Measurements from ENCODE around the gene ANKS1B. TPM values are rescaled to one million over a fixed set of nuclear protein-coding genes. Genes with fewer than 3 reads are reported as not detected.

The ANKS1B gene
- total and polyA plus RNA-seq, 11 donors: 0.62 to 5.8 (median 1.8) TPM

DNA sequence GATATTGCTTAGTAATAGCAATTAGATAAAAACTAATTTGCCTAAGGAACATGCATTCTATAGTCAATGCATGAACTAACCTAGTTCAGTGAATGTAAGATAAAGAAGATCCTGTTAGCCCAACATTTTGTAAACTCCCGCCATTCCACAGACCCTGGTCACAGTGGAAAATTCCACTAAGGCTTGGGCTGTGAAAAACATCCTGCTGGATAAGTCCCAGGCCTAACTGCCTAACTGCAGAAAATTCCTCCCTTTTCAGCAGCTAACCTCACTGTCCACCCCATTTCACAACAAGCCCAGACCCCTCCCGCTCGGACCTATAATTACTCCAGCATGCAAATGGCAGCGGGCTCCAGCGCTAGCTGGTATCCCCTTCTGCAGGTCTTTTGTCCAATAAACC lies 435.1 kb downstream of the ANKS1B start:
- ATAC-seq (no peak), DNase-seq (no peak)
- no peaks in the 10 kb centered on the region for H3K9me3 ChIP-seq
- no peaks in the 10 kb centered on the region for H3K27me3 ChIP-seq
- H3K4me3 ChIP-seq: no peak overlapping the region
- no peak for TF ChIP-seq POLR2A (IDR thresholded peaks at IDR 0.05)
- TF ChIP-seq, protein P1, sequence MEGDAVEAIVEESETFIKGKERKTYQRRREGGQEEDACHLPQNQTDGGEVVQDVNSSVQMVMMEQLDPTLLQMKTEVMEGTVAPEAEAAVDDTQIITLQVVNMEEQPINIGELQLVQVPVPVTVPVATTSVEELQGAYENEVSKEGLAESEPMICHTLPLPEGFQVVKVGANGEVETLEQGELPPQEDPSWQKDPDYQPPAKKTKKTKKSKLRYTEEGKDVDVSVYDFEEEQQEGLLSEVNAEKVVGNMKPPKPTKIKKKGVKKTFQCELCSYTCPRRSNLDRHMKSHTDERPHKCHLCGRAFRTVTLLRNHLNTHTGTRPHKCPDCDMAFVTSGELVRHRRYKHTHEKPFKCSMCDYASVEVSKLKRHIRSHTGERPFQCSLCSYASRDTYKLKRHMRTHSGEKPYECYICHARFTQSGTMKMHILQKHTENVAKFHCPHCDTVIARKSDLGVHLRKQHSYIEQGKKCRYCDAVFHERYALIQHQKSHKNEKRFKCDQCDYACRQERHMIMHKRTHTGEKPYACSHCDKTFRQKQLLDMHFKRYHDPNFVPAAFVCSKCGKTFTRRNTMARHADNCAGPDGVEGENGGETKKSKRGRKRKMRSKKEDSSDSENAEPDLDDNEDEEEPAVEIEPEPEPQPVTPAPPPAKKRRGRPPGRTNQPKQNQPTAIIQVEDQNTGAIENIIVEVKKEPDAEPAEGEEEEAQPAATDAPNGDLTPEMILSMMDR (IDR thresholded peaks at IDR 0.05): no peak
- H3K4me1 ChIP-seq: no peaks in the 10 kb centered on the region
- 80 to 92% (median 86%) methylated on average over 5 of the region's 5 CpGs for WGBS, 4 donors
- intact Hi-C loops (cut with DNase I): no loop called here
- no peaks in the 10 kb centered on the region for H3K36me3 ChIP-seq
- no peak overlapping the region for H3K27ac ChIP-seq

DNA sequence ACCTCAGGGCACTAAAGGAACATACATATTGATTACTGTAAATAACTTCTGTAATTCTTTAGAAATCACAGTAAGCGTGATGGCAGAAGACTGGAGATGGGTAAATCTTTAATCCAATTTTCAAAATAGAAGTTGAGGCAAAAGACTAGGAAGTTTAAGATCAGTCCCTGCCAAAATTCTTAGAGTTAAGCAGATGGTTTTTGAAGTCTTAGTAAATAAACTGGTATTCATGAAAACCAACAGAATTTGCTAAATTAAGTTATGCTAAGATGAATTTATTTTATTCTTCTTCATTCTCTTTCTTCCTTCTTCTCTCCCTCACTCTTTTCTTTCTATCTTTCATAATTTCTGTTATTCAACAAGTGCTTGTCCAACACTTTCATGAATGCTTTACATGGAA lies 435.5 kb downstream of the ANKS1B start:
- Histone ChIP-seq H3K4me1 (no peaks in the 10 kb centered on the region), H3K27me3 (no peaks in the 10 kb centered on the region), H3K27ac (no peak overlapping the region), H3K9me3 (no peaks in the 10 kb centered on the region), H3K4me3 (no peak overlapping the region), H3K36me3 (no peaks in the 10 kb centered on the region)
- DNase-seq: no peak
- 71 to 83% (median 81%) methylated on average over 1 of the region's 1 CpG for WGBS, 4 donors
- intact Hi-C loops (cut with DNase I): no loop called here
- no peak for ATAC-seq
- TF ChIP-seq, protein P1 (IDR thresholded peaks at IDR 0.05): no peak
- TF ChIP-seq POLR2A (IDR thresholded peaks at IDR 0.05): no peak

DNA sequence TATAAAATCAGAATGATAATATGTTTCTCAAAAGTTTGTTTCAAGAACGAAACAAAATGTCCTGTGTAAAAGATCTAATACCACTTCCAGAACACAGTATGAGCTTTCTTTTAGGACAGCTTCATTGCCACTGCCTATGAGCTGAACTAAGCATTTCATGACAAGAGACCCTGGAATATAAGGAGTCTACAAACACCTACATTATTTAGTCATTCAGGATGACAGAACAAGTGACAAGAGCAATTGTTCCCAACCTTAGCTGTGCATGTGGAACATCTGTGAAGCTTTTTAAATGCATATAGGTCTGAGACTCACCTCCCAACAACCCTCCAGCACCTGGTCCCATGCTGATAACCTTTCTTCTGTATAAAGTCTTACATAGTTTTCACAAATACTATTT lies 440.3 kb downstream of the ANKS1B start:
- intact Hi-C loops (cut with DNase I): no loop called here
- Histone ChIP-seq H3K36me3 (no peaks in the 10 kb centered on the region), H3K4me3 (no peak overlapping the region), H3K27ac (no peak overlapping the region), H3K4me1 (no peaks in the 10 kb centered on the region), H3K9me3 (peaks cover 0 to 25% (median 0%) of the 10 kb centered on the region in 12 donors), H3K27me3 (no peaks in the 10 kb centered on the region)
- WGBS, 4 donors: 49 to 68% (median 55%) methylated on average over 1 of the region's 1 CpG
- TF ChIP-seq, protein P1 (IDR thresholded peaks at IDR 0.05): no peak
- TF ChIP-seq POLR2A (IDR thresholded peaks at IDR 0.05): no peak
- DNase-seq: no peak
- ATAC-seq: no peak

DNA sequence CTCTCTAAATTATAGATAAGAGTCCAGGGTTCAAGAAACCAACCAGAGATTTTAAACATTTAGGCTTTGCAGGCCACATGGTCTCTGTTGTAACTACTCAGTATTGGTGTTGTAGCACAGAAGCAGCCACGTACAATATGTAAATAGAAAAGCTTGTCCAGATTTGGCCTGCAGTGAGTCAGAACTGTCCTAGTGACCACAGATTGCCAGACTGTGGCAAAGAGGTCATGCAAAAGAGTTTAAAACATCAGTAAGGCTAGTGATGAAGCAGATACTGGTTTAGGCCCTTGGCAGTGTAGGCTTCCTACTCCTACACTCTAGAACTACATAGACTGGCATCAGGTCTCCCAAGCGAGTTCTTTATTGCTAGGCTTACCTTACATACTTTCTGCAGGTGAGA lies 454.8 kb downstream of the ANKS1B start:
- Histone ChIP-seq H3K27ac (no peak overlapping the region), H3K27me3 (no peaks in the 10 kb centered on the region), H3K4me3 (no peak overlapping the region), H3K36me3 (no peaks in the 10 kb centered on the region), H3K9me3 (peaks cover 0 to 3% (median 0%) of the 10 kb centered on the region in 12 donors), H3K4me1 (no peaks in the 10 kb centered on the region)
- TF ChIP-seq, protein P1 (IDR thresholded peaks at IDR 0.05): no peak
- no peak for TF ChIP-seq POLR2A (IDR thresholded peaks at IDR 0.05)
- DNase-seq (no peak), ATAC-seq (no peak)
- intact Hi-C loops (cut with DNase I): no loop called here
- 66 to 74% (median 71%) methylated on average over 2 of the region's 2 CpGs for WGBS, 4 donors
